Lower lobe of right lung (tissue), 2 donors: Measurements from ENCODE around the gene FSTL4. TPM values are rescaled to one million over a fixed set of nuclear protein-coding genes. Genes with fewer than 3 reads are reported as not detected.

ENCODE experiments used
- ATAC-seq, 2 donors: fragments of 200-7000 bp; cut with Tn5 transposase; one replicate each; pipeline ENCODE4 v1.9.1; 2020 to 2022; ENCODE audit warnings: mild to moderate bottlenecking in 2 of 2, moderate library complexity in 2 of 2
- DNase-seq: peaks from one replicate; pipeline ENCODE4 v3.0.0-alpha.2; 2020
- H3K27ac ChIP-seq: fragments of 200-600 bp; one replicate; pipeline ENCODE4 v1.8.0; 2022
- H3K27me3 ChIP-seq: fragments of 200-600 bp; one replicate; pipeline ENCODE4 v1.8.0; 2022; ENCODE audit warnings: low read depth
- H3K36me3 ChIP-seq: fragments of 200-600 bp; one replicate; pipeline ENCODE4 v1.8.0; 2022; ENCODE audit warnings: mild to moderate bottlenecking
- H3K4me1 ChIP-seq: fragments of 200-600 bp; one replicate; pipeline ENCODE4 v1.8.0; 2022
- H3K4me3 ChIP-seq: fragments of 200-600 bp; one replicate; pipeline ENCODE4 v1.8.0; 2022; ENCODE audit warnings: mild to moderate bottlenecking
- H3K9me3 ChIP-seq: fragments of 200-600 bp; one replicate; pipeline ENCODE4 v1.8.0; 2022
- intact Hi-C: fragments of 100-400 bp; cut with DNase I; formaldehyde crosslinking; loops from one replicate; pipeline ENCODE4 v1.11.0; 2022
- total RNA-seq: library from RNA; stranded (reverse); fragmentation: NEBNext Ultra II Directional; extraction: Animal tissue kit (Norgen Biotek cat#: 25700); gene quantifications from one replicate; pipeline ENCODE4 v1.2.1, GENCODE V29; 2021
- TF ChIP-seq, protein P1 (sequence below): fragments of 200-600 bp; IDR thresholded peaks from one replicate; pipeline ENCODE4 v1.8.0; 2022; ENCODE audit warnings: antibody characterized with exemption, mild to moderate bottlenecking
- donor health status: DM: no; HTN: yes; CAD: no; lungs with severe emphysema.

FSTL4 gene
- total RNA-seq, 1 donor from 2014 or later, result 1.9 TPM

DNA sequence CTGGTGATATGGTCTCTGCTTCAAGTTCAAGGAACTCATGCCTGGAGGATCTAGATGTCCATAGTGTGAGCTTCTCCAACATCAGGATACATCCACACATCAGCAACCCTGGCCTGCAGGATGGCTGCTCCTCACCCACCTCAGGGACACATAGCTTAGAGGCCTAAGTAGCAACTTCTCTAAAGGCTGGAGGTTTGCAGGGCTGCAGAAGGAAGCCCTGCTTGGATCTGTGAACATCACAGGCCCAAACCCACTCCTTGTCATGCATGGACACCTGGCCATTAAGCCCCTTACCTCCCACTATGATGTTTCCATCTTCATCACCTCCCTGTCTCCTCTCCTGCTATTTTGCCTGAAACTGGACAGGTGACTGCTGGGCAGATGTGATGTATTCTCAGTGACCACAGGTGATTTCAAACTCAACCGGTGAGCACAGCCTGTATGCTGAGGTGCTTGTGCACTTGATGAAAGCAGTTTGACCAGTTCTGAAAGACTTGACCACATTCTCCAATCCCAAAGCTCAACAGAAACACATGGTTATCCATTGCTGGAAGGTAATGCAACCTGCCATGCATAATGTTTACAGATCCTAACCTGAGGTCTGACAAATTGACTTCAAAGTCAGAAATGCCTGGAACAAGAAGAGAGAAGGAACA, 205.2 kb downstream of the FSTL4 start:
- no peaks in the 10 kb centered on the region for H3K9me3 ChIP-seq
- ATAC-seq (peak; percentile 28 to 76), DNase-seq (no peak)
- no peaks in the 10 kb centered on the region for H3K36me3 ChIP-seq
- H3K4me3 ChIP-seq, result no peak overlapping the region
- H3K27ac ChIP-seq, result no peak overlapping the region
- H3K27me3 ChIP-seq, result no peaks in the 10 kb centered on the region
- no peaks in the 10 kb centered on the region for H3K4me1 ChIP-seq
- TF ChIP-seq, protein P1, sequence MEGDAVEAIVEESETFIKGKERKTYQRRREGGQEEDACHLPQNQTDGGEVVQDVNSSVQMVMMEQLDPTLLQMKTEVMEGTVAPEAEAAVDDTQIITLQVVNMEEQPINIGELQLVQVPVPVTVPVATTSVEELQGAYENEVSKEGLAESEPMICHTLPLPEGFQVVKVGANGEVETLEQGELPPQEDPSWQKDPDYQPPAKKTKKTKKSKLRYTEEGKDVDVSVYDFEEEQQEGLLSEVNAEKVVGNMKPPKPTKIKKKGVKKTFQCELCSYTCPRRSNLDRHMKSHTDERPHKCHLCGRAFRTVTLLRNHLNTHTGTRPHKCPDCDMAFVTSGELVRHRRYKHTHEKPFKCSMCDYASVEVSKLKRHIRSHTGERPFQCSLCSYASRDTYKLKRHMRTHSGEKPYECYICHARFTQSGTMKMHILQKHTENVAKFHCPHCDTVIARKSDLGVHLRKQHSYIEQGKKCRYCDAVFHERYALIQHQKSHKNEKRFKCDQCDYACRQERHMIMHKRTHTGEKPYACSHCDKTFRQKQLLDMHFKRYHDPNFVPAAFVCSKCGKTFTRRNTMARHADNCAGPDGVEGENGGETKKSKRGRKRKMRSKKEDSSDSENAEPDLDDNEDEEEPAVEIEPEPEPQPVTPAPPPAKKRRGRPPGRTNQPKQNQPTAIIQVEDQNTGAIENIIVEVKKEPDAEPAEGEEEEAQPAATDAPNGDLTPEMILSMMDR, result no peak
- intact Hi-C loops, result no loop called here

DNA sequence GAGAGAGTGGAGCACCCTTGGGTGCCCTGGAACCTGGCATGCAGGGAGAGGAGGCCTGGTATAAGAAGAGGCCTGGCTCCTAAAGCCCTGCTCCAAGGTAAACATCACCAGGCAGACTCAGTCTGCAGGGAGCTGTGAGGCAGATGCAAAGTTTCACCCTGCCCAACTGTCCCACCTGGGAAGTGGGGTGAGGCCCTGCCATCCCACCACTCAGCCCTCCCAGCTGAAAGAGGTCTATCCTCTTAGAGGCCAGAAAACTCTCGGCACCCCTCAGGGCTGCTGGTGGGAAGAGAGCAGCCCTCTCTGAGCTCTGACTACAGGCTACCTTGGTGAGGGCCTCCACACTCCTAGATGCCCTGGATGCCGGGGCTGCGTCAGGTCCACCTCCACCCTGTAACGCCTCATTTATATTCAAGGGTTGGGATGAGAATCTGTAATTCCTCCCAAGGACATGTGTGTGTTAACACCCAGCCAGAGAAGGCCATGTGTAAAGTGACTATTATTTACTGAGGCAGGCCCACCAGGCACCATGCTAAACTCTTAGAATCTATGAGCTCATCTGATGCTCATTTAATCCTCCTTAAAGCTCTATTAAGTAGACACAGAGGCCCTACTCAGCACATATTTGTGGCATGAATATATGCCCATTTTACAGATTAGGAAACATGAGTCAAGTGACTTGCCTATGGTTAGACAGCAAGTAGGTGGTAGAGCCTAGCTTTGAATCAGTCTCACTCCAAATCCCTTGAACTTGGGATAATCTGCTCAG, 205.9 kb downstream of the FSTL4 start:
- Histone ChIP-seq H3K4me3 (no peak overlapping the region), H3K9me3 (no peaks in the 10 kb centered on the region), H3K4me1 (no peaks in the 10 kb centered on the region), H3K27ac (no peak overlapping the region), H3K36me3 (no peaks in the 10 kb centered on the region), H3K27me3 (no peaks in the 10 kb centered on the region)
- ATAC-seq (no peak), DNase-seq (no peak)
- intact Hi-C loops, result no loop called here
- TF ChIP-seq, protein P1, result no peak

DNA sequence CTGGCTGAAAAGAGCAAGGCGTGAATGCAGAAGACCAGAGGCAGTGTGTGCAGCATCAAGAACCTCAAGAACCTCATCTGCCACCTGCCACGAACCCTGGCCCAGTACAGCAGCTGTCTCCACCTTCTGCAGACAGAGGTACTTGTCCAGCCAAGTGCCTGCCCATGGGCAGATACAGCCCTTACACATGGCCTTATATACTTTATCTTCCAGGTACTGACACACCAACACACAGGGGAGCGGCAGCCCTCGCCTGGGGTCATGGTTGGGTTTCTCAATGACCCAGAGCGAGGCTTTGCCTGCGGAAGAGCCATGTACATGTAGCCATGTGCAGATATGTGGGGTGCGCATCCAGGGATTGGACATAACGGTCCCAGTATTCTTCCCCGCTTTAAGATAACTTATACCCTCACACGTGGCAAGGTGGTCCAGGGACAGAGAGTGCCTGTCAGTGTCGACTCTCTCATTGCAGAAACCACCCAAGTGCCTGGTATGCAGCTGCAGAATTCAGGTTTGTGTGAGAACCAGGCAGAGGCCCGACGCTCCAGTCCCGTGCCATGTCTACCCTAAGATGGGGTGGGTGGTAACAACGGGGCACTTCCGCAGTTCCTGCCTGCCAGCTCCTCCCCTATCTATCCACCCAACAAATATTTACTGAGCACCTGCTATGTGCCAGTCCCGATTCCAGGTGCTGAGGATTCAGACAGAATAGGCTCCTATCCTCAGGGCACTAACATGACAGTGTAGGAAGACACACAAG, 206.9 kb downstream of the FSTL4 start:
- Histone ChIP-seq H3K4me3 (no peak overlapping the region), H3K36me3 (no peaks in the 10 kb centered on the region), H3K9me3 (no peaks in the 10 kb centered on the region), H3K4me1 (no peaks in the 10 kb centered on the region), H3K27ac (no peak overlapping the region), H3K27me3 (no peaks in the 10 kb centered on the region)
- ATAC-seq (no peak), DNase-seq (no peak)
- TF ChIP-seq, protein P1, result no peak
- intact Hi-C loops, result no loop called here

DNA sequence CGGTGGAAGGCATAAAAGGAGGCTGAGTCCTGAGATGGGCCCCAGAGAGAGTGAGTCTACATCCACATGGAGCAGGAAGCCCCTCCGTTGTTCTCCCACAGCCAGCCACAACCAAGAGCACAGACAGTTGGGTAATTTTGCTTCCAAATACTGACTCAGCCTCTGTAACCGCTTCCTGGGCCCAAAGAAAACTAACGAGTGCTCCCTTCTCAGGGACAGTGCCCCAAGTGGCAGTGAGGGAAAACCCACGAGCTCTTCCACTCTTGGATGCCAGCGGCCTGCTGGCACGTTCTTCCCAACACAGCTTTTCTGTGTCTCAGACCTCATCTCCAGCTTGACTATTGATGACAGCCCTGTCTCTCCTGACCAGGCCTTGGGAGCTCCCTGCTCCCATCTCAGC, 207.6 kb downstream of the FSTL4 start:
- no peaks in the 10 kb centered on the region for H3K4me1 ChIP-seq
- H3K27ac ChIP-seq, result no peak overlapping the region
- no peaks in the 10 kb centered on the region for H3K27me3 ChIP-seq
- no peaks in the 10 kb centered on the region for H3K9me3 ChIP-seq
- intact Hi-C loops, result no loop called here
- no peak for DNase-seq
- no peaks in the 10 kb centered on the region for H3K36me3 ChIP-seq
- ATAC-seq, result no peak
- TF ChIP-seq, protein P1, result no peak
- H3K4me3 ChIP-seq, result no peak overlapping the region

DNA sequence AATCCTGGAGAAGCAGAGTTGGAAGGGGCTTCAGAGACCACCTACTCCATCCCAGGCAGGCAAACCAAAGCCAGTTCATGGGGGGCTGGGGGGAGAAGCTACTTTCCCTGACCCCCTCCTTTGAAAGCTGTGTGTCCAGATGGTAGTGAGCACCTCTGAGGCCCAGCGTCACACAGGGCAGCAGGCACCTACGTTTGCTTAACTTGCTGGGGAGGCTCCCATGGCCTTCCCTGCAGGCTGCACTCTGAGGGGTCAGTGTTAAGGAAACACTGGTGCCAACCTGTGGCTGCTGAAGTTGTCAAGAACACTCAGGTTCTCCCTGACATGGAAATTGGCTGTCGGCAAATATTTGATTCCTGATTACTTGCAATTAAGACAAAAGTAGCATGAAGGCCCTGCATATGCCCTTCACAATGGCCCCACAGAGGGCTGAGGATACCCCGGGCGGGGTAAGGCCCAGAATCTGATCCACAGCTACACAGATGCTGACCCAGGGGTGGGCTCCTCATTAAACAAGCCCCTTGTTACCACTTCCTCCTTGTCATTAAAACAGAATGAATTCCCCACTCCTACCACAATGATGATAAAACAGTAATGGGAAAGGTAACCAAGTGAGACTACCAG, 208.5 kb downstream of the FSTL4 start:
- Histone ChIP-seq H3K4me1 (no peaks in the 10 kb centered on the region), H3K9me3 (no peaks in the 10 kb centered on the region), H3K27ac (no peak overlapping the region), H3K27me3 (no peaks in the 10 kb centered on the region), H3K4me3 (no peak overlapping the region), H3K36me3 (no peaks in the 10 kb centered on the region)
- TF ChIP-seq, protein P1, result no peak
- ATAC-seq (no peak), DNase-seq (no peak)
- intact Hi-C loops, result no loop called here
